ENCODE results near the gene HAUS6.

DNA sequence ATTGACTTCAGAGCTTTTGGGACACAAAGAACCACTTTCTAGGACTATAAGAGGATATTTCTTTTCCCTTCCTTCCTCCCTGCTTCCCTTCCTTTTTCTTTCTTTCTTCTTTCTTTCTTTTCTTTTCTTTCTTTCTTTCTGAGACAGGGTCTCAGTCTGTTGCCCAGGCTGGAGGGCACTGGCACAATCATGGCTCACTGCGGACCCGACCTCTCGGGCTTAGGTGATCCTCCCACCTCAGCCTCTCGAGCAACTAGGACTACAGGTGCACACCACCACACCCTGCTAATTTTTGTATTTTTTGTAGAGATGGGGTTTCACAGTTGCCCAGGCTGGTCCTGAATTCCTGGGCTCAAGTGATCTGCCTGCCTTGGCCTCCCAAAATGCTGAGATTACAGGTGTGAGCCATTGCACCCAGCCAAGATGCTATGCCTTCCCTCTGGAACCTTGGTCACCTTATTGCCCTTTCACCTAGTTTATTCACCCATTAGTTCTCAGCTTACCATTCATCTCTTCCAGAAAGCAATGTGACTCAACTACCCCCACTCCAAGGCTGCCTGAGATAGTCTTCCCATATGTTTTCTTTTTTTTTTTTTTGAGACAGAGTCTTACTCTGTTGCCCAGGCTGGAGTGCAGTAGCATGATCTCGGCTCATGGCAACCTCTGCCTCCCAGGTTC is 14.5 kb upstream of the HAUS6 start:
- TF ChIP-seq, protein P1, sequence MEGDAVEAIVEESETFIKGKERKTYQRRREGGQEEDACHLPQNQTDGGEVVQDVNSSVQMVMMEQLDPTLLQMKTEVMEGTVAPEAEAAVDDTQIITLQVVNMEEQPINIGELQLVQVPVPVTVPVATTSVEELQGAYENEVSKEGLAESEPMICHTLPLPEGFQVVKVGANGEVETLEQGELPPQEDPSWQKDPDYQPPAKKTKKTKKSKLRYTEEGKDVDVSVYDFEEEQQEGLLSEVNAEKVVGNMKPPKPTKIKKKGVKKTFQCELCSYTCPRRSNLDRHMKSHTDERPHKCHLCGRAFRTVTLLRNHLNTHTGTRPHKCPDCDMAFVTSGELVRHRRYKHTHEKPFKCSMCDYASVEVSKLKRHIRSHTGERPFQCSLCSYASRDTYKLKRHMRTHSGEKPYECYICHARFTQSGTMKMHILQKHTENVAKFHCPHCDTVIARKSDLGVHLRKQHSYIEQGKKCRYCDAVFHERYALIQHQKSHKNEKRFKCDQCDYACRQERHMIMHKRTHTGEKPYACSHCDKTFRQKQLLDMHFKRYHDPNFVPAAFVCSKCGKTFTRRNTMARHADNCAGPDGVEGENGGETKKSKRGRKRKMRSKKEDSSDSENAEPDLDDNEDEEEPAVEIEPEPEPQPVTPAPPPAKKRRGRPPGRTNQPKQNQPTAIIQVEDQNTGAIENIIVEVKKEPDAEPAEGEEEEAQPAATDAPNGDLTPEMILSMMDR (IDR thresholded peaks at IDR 0.05; ENCODE audit: low read depth, low read length, poor library complexity, severe bottlenecking) = no peak
- no peak for TF ChIP-seq EZH2phosphoT487 (IDR thresholded peaks at IDR 0.05; ENCODE audit: borderline replicate concordance, low read length)
